ELR (cell line): Measurements from ENCODE around the gene MYF5.
A peak's percentile ranks its signal among the peaks of the same experiment; 100 is the strongest.

Experiments used
- DNase-seq: peaks from one replicate; pipeline ENCODE4 v3.0.0-alpha.2; 2015; ENCODE audit warnings: low read depth

Gene MYF5

GRCh38 chr12:80707830-80708258, 8.9 kb upstream of the MYF5 start:
- no peak for DNase-seq

DNA sequence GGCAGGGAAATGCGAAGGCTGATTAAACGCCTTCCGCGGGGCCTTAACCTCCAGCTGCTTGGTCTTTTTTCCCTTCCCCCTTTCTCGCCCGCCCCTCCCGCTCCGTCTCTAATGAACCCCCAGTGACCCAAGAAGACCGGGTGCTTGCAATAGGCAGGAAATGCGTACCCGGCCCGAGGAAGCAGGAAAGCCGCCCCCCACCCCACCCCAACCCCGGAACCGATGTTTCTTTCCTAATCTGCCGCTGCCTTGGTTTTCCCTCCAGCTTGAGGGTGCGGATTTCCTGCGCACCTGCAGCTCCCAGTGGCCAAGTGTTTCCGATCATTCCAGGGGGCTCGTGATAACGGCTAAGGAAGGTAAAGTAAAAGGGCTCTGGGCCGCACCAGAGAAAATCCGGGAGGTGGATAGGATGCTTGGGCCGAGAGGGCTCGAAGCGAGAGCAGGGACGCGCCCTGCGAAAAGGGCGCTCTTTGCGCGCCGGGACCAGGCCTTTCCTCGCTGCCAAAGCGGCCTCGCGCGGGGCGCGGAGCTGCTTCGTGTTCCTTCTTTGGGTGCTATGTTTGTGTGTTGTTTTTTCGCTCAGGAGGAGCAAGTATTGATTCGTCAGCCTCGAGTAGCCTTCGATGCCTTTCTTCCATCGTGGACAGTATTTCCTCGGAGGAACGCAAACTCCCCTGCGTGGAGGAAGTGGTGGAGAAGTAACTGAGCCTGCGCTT, 8.3 kb upstream of the MYF5 start:
- no peak for DNase-seq

DNA sequence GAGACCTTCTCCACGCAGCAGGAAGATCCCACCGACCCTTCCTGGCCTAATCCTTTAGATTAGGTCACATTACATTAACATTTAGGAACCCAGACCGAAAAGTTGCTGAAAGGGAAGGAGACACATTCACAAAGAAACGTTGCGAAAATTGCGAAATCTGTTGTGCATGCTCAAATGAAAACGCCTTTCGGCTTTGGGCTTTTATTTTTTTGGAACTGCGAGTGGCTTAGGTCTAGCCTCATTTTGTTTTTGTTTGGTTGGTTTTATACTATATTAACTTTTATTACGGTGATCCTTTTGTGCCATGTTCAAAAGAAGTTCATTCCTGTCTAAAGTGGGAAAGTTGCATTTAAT, 7.8 kb upstream of the MYF5 start:
- no peak for DNase-seq

- DNase-seq, result peak; percentile 22
These were observed 6.6 kb upstream of the MYF5 start for GRCh38 chr12:80709811-80710726.

- no peak for DNase-seq
These were observed 5.8 kb upstream of the MYF5 start for GRCh38 chr12:80710727-80711449.

- no peak for DNase-seq
These were observed 4.8 kb upstream of the MYF5 start for GRCh38 chr12:80711866-80712265.

GRCh38 chr12:80712866-80713265, 3.8 kb upstream of the MYF5 start:
- no peak for DNase-seq

DNA sequence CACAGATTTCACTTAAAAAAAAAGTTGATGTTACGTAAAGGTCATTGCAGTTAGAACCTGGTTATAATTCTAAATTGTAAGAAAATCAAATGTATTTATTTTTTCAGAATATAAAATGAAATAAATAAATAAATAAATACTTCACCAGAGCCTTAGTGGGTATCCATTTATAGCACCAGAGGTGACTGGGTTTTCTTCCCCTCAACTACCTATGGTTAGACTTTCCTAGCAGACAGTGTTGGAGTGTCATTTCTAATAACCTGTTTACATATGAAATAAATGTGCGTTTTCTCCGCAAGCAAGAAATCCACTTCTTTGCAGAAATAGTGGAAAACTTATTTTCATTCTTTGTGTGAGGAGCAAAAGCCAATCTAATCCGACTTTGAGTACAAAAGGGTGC, 3.3 kb upstream of the MYF5 start:
- no peak for DNase-seq

- DNase-seq, result no peak
These were observed 2.7 kb upstream of the MYF5 start for GRCh38 chr12:80714055-80714454.

DNA sequence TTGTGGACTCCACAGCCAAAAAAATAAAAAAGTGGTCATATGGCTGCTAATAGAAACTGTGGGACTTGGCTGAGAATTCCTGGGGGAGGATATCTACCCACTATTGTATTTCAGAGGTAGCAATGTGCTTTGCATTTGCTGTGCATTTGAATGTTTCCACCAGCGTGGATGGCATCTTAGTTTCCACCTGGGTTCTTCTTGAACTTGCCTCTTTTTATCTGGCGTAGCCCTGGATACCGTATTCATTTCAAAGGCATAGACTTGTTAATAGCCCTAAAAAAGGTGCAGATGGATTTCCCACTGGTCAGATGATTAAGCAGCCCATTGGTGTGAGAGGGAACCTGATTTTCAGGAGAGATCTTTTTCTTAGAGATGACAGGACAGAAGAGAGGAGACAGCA, 1.9 kb upstream of the MYF5 start:
- DNase-seq, result no peak

GRCh38 chr12:80715713-80716249, 931 bp upstream of the MYF5 start:
- DNase-seq, result no peak

DNA sequence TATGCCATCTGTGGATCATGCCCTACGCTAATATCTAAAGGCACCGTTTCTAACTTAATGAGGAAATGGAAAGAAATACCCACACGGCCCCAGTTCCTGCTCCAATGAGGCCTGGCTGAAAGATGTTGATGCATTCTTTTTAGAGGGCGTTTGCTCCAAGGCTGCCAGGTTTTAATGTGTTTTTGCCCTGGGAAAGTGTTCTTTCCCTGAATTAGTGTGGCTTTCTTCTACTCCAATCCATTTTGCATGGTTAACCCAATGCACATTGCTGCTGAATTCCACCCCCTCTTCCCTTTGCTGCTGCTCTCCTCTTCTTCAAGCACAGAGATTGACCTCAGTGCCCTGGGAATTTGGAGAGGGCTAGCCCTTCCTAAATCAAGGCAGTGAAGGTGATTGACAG, 1.1 kb downstream of the MYF5 start:
- DNase-seq, result no peak

GRCh38 chr12:80720516-80720915, 3.8 kb downstream of the MYF5 start:
- DNase-seq, result no peak

- no peak for DNase-seq
These were observed 4.6 kb downstream of the MYF5 start for GRCh38 chr12:80721326-80721725.

GRCh38 chr12:80745851-80746505, 29.3 kb downstream of the MYF5 start:
- no peak for DNase-seq

DNA sequence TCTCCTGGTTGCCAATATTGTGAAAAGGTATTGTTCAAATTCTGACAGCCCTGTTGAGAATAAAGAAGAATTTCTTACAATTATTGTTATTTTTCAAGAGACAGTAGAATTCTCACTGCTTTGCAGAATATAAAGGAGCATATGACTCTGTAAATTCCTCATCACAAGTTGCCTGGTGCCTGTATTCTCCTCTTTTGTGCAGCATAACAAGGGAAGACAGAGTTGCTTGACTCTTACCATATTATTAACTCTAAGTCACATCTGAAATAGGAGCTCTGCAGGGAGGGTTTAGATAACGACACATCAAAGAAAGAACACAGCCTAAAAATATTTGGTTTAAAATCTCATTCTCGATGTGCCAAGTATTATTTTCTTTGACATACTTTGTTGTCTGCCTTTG, 31.1 kb downstream of the MYF5 start:
- DNase-seq, result no peak

GRCh38 chr12:80749456-80749855, 32.7 kb downstream of the MYF5 start:
- no peak for DNase-seq

DNA sequence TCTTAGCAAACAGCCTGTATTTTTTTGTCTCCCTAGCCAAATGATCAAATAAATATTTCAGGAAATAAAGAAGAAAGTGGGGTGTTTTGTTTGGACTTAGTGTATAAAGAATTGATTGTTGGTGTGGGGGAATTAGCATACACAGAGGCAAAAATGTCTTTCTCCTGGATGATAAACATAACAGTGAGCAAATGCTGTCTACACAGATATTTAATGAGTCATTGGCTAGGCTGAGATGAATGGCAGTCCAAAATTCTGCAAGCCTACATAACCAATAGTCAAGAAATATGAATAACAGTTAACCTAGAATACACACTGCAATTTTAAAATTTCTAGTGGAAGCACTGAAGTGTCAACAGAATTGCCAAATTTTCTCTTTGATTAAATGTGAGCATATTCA, 35.8 kb downstream of the MYF5 start:
- DNase-seq, result peak; percentile 31

GRCh38 chr12:80754274-80754673, 37.6 kb downstream of the MYF5 start:
- DNase-seq, result no peak

DNA sequence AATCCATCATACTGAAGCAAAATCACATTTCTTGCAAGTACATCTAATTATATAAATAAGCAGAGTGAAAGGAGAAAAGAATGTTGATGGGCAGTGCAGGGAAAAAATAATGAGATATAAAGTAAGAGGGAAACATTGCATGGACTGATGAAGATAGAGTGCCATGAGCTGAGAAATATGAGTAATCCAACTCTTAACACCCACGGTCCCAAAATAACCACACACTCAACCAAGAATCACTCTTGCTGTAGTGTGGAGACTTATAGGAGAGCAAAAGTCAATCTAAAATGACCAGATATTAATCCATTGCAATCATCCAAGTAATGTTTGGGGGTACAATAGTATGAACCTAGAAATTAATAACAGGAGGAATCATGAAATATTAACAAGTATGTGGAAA, 40.2 kb downstream of the MYF5 start:
- DNase-seq, result peak; percentile 17

DNA sequence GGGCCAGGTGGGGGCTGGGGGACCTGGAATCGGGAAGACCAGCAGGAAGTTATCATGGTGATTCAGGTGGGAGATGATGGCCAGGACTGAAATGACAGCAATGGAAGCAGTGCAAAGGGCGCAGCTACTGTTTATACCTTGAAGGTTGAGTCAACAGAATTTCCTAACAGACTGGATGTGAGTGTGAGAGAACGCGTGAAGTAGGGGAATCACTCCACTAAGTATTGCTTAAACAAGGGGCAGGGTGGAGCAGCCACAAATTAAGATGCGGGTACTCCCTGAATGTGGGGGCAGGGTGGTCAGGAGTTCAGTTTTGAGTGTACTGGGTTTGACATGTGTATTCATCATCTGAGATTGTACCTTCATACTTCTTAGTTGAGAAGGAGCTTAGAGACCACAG, 45.1 kb downstream of the MYF5 start:
- peak; percentile 31 for DNase-seq

DNA sequence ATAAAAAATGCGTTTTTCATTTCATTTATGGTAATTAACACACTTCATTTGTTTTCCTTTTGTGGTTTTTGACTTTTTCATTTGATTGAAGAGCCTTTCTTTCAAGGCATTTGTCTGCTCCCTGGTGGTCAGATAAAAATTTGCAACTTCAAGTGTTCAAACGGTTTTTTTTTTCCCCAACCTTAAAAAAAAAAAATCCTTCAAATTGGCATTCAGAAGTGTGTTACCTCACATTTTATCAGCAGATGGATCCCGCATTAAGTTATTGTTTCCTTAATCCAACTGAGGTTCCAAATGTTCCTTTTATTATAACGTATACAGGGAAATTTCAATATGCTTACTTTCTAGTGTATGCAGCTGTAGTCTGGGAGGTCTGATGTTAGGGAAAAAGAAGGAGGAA, 47.2 kb downstream of the MYF5 start:
- peak; percentile 70 for DNase-seq
